Right cardiac atrium (tissue), 5 donors: ENCODE results near the gene NUP62CL. TPM values are rescaled to one million over a fixed set of nuclear protein-coding genes. Genes with fewer than 3 reads are reported as not detected.
A peak's percentile ranks its signal among the peaks of the same experiment; 100 is the strongest.

Experiments used
- ATAC-seq, 2 donors: fragments of 200-7000 bp; cut with Tn5 transposase; one replicate each; pipeline versions ENCODE4 v1.8.0 to v1.9.1; 2020; ENCODE audit warnings: moderate library complexity in 2 of 2, mild to moderate bottlenecking in 1 of 2
- DNase-seq, 3 donors: peaks; one replicate each; pipeline ENCODE4 v3.0.0-alpha.2; 2020
- H3K27ac ChIP-seq: one replicate; pipeline ENCODE4 v1.5.1; 2013; ENCODE audit warnings: mild to moderate bottlenecking, low read length, control low read depth, moderate library complexity
- H3K27me3 ChIP-seq: one replicate; pipeline ENCODE4 v1.6.1; 2013; ENCODE audit not compliant: control insufficient read depth, insufficient read depth
- H3K4me1 ChIP-seq: one replicate; pipeline ENCODE4 v1.6.1; 2013; ENCODE audit warnings: low read length; ENCODE audit not compliant: control insufficient read depth, insufficient read depth
- H3K4me3 ChIP-seq: one replicate; pipeline ENCODE4 v1.5.1; 2013; ENCODE audit warnings: low read length, control low read depth
- H3K9me3 ChIP-seq: one replicate; pipeline ENCODE4 v1.6.1; 2013; ENCODE audit warnings: low read length; ENCODE audit not compliant: control insufficient read depth
- WGBS: extraction: QIAGEN DNeasy Blood & Tissue Kit; methylation state at CpG from one replicate; pipeline ENCODE4 v1.1.7; 2013; 5-methylcytosine and 5-hydroxymethylcytosine counted together
- intact Hi-C, 4 donors: fragments of 100-400 bp; cut with DNase I; formaldehyde crosslinking; loops; one replicate each; pipeline versions ENCODE4 v1.11.0 to v1.14.0; 2022 to 2023
- polyA plus RNA-seq: library from polyadenylated mRNA; stranded (reverse); fragments of 200-250 nt; gene quantifications from one replicate; pipeline ENCODE4 v1.2.3, GENCODE V29; 2013
- total RNA-seq, 4 donors: library from RNA; stranded (reverse); fragmentation: NEBNext Ultra II Directional; extraction: Animal tissue kit (Norgen Biotek cat#: 25700); gene quantifications; one replicate each; pipeline ENCODE4 v1.2.1, GENCODE V29; 2021
- donor health status: healthy with polysubstance abuse.
- donor health status: DM: no; HTN: yes; CAD: no.
- donor health status: DM: no; HTN: no; CAD: no.
- donor health status: DM: no; HTN: yes; CAD: no; lungs with severe emphysema.
- donor health status: DM: yes; HTN: yes; CAD: no.

Gene NUP62CL
- total and polyA plus RNA-seq, 5 donors = 0.23 to 0.88 (median 0.42) TPM

- WGBS = 93% methylated on average over 1 of the region's 1 CpG
- ATAC-seq (no peak), DNase-seq (no peak)
- no peaks in the 10 kb centered on the region for H3K27me3 ChIP-seq
- H3K4me3 ChIP-seq = no peak overlapping the region
- H3K4me1 ChIP-seq = no peaks in the 10 kb centered on the region
- no peak overlapping the region for H3K27ac ChIP-seq
- no peaks in the 10 kb centered on the region for H3K9me3 ChIP-seq
- intact Hi-C loops = no loop called here
Observed at GRCh38 chrX:107135965-107136307, 70.3 kb downstream of the NUP62CL start.

DNA sequence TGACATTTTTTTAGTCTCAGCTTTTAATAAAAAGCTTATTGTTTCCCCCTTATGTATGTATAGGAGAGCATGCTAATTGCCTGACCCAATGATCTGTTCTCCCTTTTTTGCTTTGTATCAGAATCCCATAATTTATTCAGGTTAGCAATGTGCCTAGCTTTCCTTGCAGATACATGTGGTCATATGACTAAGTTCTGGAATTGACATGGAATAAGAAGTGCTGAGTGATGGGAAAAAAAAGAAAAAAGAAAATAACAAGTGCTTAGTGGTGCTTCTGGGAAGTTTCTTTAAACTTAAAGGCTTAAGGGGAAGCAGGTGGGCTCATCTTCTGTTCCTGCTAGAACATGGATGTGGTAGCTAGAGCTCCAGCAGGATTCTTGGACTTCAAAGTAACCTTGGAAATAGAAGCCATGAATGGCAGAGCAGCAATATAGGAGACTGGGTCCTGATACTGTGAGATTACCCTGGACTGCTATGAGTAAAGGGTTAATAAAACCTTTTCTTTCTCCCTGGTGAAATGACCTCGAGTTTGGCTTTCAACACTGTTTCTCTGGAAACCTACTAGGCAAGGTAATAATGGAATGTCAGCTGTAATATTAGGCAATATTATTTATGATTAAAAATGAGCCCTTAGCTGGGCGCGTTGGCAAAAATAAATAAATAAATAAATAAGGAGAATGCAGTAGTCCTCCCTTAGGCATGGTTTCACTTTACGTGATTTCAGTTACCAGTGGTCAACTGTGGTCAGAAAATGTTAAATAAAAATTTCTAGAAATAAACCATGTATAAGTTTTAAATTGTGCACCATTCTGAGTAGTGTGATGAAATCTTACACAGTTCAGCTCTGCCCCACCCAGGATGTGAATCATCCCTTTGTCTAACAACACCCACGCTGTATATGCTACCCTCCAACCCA lies 70.9 kb downstream of the NUP62CL start:
- intact Hi-C loops = no loop called here
- ATAC-seq = no peak
- no peak overlapping the region for H3K4me3 ChIP-seq
- H3K27ac ChIP-seq = no peak overlapping the region
- no peak for DNase-seq
- no peaks in the 10 kb centered on the region for H3K4me1 ChIP-seq
- H3K9me3 ChIP-seq = no peaks in the 10 kb centered on the region
- no peaks in the 10 kb centered on the region for H3K27me3 ChIP-seq
- 62% methylated on average over 5 of the region's 5 CpGs for WGBS

- DNase-seq (no peak), ATAC-seq (no peak)
- H3K9me3 ChIP-seq = no peaks in the 10 kb centered on the region
- intact Hi-C loops = no loop called here
- no peak overlapping the region for H3K4me3 ChIP-seq
- H3K27me3 ChIP-seq = no peaks in the 10 kb centered on the region
- H3K27ac ChIP-seq = no peak overlapping the region
- H3K4me1 ChIP-seq = no peaks in the 10 kb centered on the region
Observed at GRCh38 chrX:107123750-107124149, 82.5 kb downstream of the NUP62CL start.

- 100% methylated on average over 1 of the region's 1 CpG for WGBS
- H3K27me3 ChIP-seq = no peaks in the 10 kb centered on the region
- intact Hi-C loops = no loop called here
- H3K4me3 ChIP-seq = peak overlapping the region; percentile 88
- DNase-seq = no peak
- no peak for ATAC-seq
- no peaks in the 10 kb centered on the region for H3K4me1 ChIP-seq
- H3K9me3 ChIP-seq = no peaks in the 10 kb centered on the region
- no peak overlapping the region for H3K27ac ChIP-seq
Observed at GRCh38 chrX:107119283-107119682, 87.0 kb downstream of the NUP62CL start.

GRCh38 chrX:107118322-107119147 lies 87.7 kb downstream of the NUP62CL start, which contains the start of gene RBM41:
TSS of gene RBM41 (minus strand) at chrX:107118822. CDS start at chrX:107118773, 49 bp downstream.
- peak; percentile 99 for ATAC-seq
- H3K9me3 ChIP-seq = no peaks in the 10 kb centered on the region
- no peaks in the 10 kb centered on the region for H3K4me1 ChIP-seq
- H3K27me3 ChIP-seq = no peaks in the 10 kb centered on the region
- peak within 1 kb of the TSS; percentile 88 for H3K4me3 ChIP-seq
- peak within 1 kb of the TSS; percentile 76 for H3K27ac ChIP-seq
- under 1% methylated on average over 37 of the region's 37 CpGs for WGBS
- intact Hi-C loops = no loop called here
- peak; percentile 73 to 90 (median 84) for DNase-seq

- peak overlapping the region; percentile 88 for H3K4me3 ChIP-seq
- WGBS = 0% methylated on average over 8 of the region's 8 CpGs
- intact Hi-C loops = no loop called here
- H3K27me3 ChIP-seq = no peaks in the 10 kb centered on the region
- DNase-seq (no peak), ATAC-seq (peak in 1 of 2 donors; percentile 14)
- no peaks in the 10 kb centered on the region for H3K4me1 ChIP-seq
- H3K27ac ChIP-seq = peak overlapping the region; percentile 76
- H3K9me3 ChIP-seq = no peaks in the 10 kb centered on the region
Observed at GRCh38 chrX:107117993-107118321, 88.3 kb downstream of the NUP62CL start.

DNA sequence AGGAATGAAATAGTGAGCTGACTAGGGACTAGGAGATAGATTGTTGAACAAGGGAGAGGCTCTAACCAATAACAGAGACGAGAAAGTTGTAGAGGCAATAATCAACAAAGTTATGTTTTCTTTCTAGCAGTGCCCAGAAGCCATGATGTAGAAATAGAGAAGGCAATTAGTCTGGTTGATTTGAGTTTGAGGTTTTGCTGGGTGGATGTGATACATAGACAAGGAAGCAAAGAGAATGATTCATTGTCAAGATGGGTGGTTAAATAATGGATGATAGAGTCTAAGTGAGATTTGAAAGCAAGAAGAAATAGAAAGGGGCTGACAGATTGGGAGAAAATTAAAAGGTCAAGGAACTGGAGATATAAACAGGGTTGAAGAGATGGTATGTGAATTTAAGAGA lies 98.8 kb downstream of the NUP62CL start:
- ATAC-seq (no peak), DNase-seq (no peak)
- intact Hi-C loops = no loop called here
- H3K9me3 ChIP-seq = no peaks in the 10 kb centered on the region
- 98% methylated on average over 1 of the region's 1 CpG for WGBS
- H3K27me3 ChIP-seq = no peaks in the 10 kb centered on the region
- no peaks in the 10 kb centered on the region for H3K4me1 ChIP-seq
- no peak overlapping the region for H3K27ac ChIP-seq
- H3K4me3 ChIP-seq = no peak overlapping the region

DNA sequence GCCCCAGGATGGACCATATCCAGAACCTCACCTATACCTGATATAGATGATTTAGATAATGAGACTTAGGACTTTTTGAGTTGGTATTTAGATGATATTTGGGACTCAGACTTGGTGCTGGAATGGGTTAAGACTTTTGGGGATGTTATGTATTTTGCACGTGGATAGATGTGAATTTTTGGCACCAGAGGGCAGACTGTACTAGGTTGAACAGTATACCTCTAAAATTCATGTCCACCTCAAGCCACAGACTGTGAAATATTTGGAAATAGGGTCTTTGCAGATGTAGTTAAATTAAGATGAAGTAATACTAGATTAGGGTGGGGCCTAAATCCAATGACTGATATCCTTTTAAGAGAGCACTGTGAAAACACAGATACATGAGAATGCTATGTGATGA lies 103.3 kb downstream of the NUP62CL start:
- DNase-seq (no peak), ATAC-seq (no peak)
- H3K4me3 ChIP-seq = no peak overlapping the region
- 11% methylated on average over 1 of the region's 1 CpG for WGBS
- no peak overlapping the region for H3K27ac ChIP-seq
- intact Hi-C loops = no loop called here
- H3K9me3 ChIP-seq = no peaks in the 10 kb centered on the region
- no peaks in the 10 kb centered on the region for H3K27me3 ChIP-seq
- no peaks in the 10 kb centered on the region for H3K4me1 ChIP-seq

DNA sequence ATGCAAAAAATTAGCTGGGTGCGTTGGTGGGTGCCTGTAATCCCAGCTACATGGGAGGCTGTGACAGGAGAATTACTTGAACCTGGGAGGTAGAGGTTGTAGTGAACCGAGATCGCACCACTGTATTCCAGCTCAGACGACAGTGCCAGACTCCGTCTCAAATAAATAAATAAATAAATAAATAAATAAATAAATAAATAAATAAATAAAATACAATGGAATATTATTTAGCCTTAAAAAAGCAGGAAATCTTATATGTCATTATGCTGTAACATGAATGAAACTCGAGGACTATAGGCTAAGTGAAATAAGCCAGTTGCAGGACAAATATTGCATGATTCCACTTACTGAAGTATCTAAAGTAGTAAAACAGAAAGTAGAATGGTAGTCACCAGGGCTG lies 130.1 kb downstream of the NUP62CL start:
- WGBS = 96% methylated on average over 6 of the region's 6 CpGs
- H3K4me1 ChIP-seq = no peaks in the 10 kb centered on the region

More for the DNA sequence above, 130.1 kb downstream of the NUP62CL start:
- Histone ChIP-seq H3K27me3 (no peaks in the 10 kb centered on the region), H3K27ac (no peak overlapping the region), H3K4me3 (no peak overlapping the region), H3K9me3 (no peaks in the 10 kb centered on the region)
- no peak for DNase-seq
- intact Hi-C loops = no loop called here
- no peak for ATAC-seq
